HCT116 (cell line): ENCODE data around the gene SNRPA. TPM values are rescaled to one million over a fixed set of nuclear protein-coding genes. Genes with fewer than 3 reads are reported as not detected.
A peak's percentile ranks its signal among the peaks of the same experiment; 100 is the strongest.

ENCODE experiments used
- ATAC-seq: fragments of 200-7000 bp; cut with Tn5 transposase; 2 replicates; pipeline ENCODE4 v1.9.1; 2020; ENCODE audit warnings: mild to moderate bottlenecking, moderate library complexity
- BruUV-seq: library from RNA; stranded (reverse); fragments of 400-500 nt; replicated peaks from 2 replicates; lab custom pipeline; 2021; lab: Mats Ljungman, UMichigan
- CTCF ChIA-PET: fragments of 300-600 bp; sonication (Branson Sonifier 250); formaldehyde crosslinking; loops from one replicate; lab custom pipeline; 2021; ENCODE audit warnings: antibody characterized with exemption; lab: Charles Lee
- POLR2A ChIA-PET: fragments of 300-600, 350-600 bp; sonication (Branson Sonifier 250); formaldehyde crosslinking; loops from one replicate; lab custom pipeline; 2021; ENCODE audit warnings: antibody characterized with exemption; lab: Charles Lee
- RAD21 ChIA-PET, 2 experiments: fragments of 300-600 bp; sonication (Branson Sonifier 250); formaldehyde crosslinking; loops; one replicate each; lab custom pipeline; 2023; ENCODE audit warnings: low total read pairs in 2 of 2; ENCODE audit not compliant: uncharacterized antibody in 2 of 2, unreplicated experiment in 2 of 2, low non-redundant PET in 1 of 2; lab: Charles Lee
- DNase-seq: peaks from one replicate; pipeline ENCODE4 v3.0.0-alpha.2; 2010; ENCODE audit warnings: low read depth, low spot score
- H2AFZ ChIP-seq: fragments of 200-600 bp; shearing (Covaris generic), sonication (generic); 2 replicates; pipeline ENCODE4 v1.6.1; 2017; ENCODE audit warnings: low read depth, mixed run types, mixed read lengths, antibody characterized with exemption, low read length; ENCODE audit not compliant: poor library complexity, severe bottlenecking
- H3K27ac ChIP-seq: 2 replicates; pipeline ENCODE4 v1.5.1; 2012; ENCODE audit warnings: low read depth, low read length
- H3K27me3 ChIP-seq: fragments of 200-600 bp; sonication (generic); 2 replicates; pipeline ENCODE4 v1.6.1; 2016; ENCODE audit warnings: mixed run types, low read length, mixed read lengths; ENCODE audit not compliant: insufficient read depth
- H3K36me3 ChIP-seq, 2 experiments: fragments of 200-500 bp in 1 of 2; fragments of 200-600 bp in 1 of 2; sonication (Bioruptor generic) in 1 of 2; sonication (generic) in 1 of 2; 2 replicates each; pipeline versions ENCODE4 v1.5.1 to v1.6.1; 2014 to 2016; ENCODE audit warnings: low read length in 2 of 2, inconsistent platforms in 1 of 2, mixed read lengths in 1 of 2, mixed run types in 1 of 2; ENCODE audit not compliant: insufficient read depth in 2 of 2, control insufficient read depth in 1 of 2
- H3K4me1 ChIP-seq, 2 experiments: fragments of 200-600 bp in 1 of 2; sonication (generic) in 1 of 2; 2 replicates each; pipeline versions ENCODE4 v1.5.1 to v1.6.1; 2012 to 2017; ENCODE audit warnings: low read length in 2 of 2, inconsistent platforms in 1 of 2, mild to moderate bottlenecking in 1 of 2, mixed read lengths in 1 of 2, mixed run types in 1 of 2, moderate library complexity in 1 of 2; ENCODE audit not compliant: insufficient read depth in 2 of 2, control insufficient read depth in 1 of 2
- H3K4me2 ChIP-seq: fragments of 200-600 bp; sonication (generic); 2 replicates; pipeline ENCODE4 v1.6.1; 2017; ENCODE audit warnings: mixed run types, low read length, mixed read lengths
- H3K4me3 ChIP-seq, 2 experiments: fragments of 200-600 bp in 1 of 2; sonication (generic) in 1 of 2; replicated peaks in 1 of 2; 2 replicates each; pipeline ENCODE4 v1.5.1; 2011 to 2016; ENCODE audit warnings: low read length in 2 of 2, control low read depth in 1 of 2, low read depth in 1 of 2, mild to moderate bottlenecking in 1 of 2, mixed read lengths in 1 of 2, mixed run types in 1 of 2
- H3K79me2 ChIP-seq: fragments of 200-600 bp; sonication (generic); 2 replicates; pipeline ENCODE4 v1.6.1; 2017; ENCODE audit warnings: mild to moderate bottlenecking, mixed run types, low read length, moderate library complexity, mixed read lengths; ENCODE audit not compliant: insufficient read depth
- H3K9ac ChIP-seq: fragments of 200-600 bp; sonication (generic); 2 replicates; pipeline ENCODE4 v1.6.1; 2016; ENCODE audit warnings: low read length, mixed read lengths
- H3K9me2 ChIP-seq: fragments of 200-600 bp; sonication (generic), shearing (Covaris generic); 2 replicates; pipeline ENCODE4 v1.6.1; 2017; ENCODE audit warnings: mixed run types, mild to moderate bottlenecking, moderate library complexity; ENCODE audit not compliant: insufficient read depth
- H3K9me3 ChIP-seq, 2 experiments: fragments of 200-500 bp in 1 of 2; fragments of 200-600 bp in 1 of 2; sonication (Bioruptor generic) in 1 of 2; sonication (generic) in 1 of 2; 2 replicates each; pipeline ENCODE4 v1.6.1; 2014 to 2017; ENCODE audit warnings: low read length in 2 of 2, mixed read lengths in 2 of 2, inconsistent platforms in 1 of 2, low read depth in 1 of 2, mild to moderate bottlenecking in 1 of 2, mixed run types in 1 of 2, moderate library complexity in 1 of 2; ENCODE audit not compliant: control insufficient read depth in 1 of 2, insufficient read depth in 1 of 2
- H4K20me1 ChIP-seq: fragments of 200-600 bp; sonication (generic), shearing (Covaris generic); 2 replicates; pipeline ENCODE4 v1.6.1; 2017; ENCODE audit warnings: mixed run types, mild to moderate bottlenecking, moderate library complexity; ENCODE audit not compliant: insufficient read depth
- ATF3 ChIP-seq: IDR thresholded peaks from 2 replicates; pipeline ENCODE4 v1.6.1; 2012
- CBX3 ChIP-seq: IDR thresholded peaks from 2 replicates; pipeline ENCODE4 v1.6.1; 2012; ENCODE audit warnings: low read depth
- CEBPB ChIP-seq: IDR thresholded peaks from 2 replicates; pipeline ENCODE4 v1.6.1; 2012; ENCODE audit warnings: low read depth
- CTCF ChIP-seq, 3 experiments: fragments of 200-600 bp in 1 of 3; sonication (generic) in 1 of 3; IDR thresholded peaks in 2 of 3; conservative IDR thresholded peaks in 1 of 3; 2 replicates each; pipeline ENCODE4 v1.5.1; 2012 to 2017; ENCODE audit warnings: low read depth in 2 of 3, low read length in 2 of 3, antibody characterized with exemption in 1 of 3, borderline replicate concordance in 1 of 3, control low read depth in 1 of 3, mild to moderate bottlenecking in 1 of 3, mixed read lengths in 1 of 3, mixed run types in 1 of 3, moderate library complexity in 1 of 3; ENCODE audit not compliant: insufficient read depth in 1 of 3
- EGR1 ChIP-seq: IDR thresholded peaks from 2 replicates; pipeline ENCODE4 v1.6.1; 2012; ENCODE audit warnings: low read depth
- ELF1 ChIP-seq: IDR thresholded peaks from 2 replicates; pipeline ENCODE4 v1.6.1; 2012; ENCODE audit warnings: low read depth, borderline replicate concordance
- EZH2 ChIP-seq: fragments of 200-600 bp; sonication (generic); IDR thresholded peaks from 2 replicates; pipeline ENCODE4 v1.6.1; 2017; ENCODE audit warnings: antibody characterized with exemption, mixed run types
- EZH2phosphoT487 ChIP-seq: fragments of 200-600 bp; IDR thresholded peaks from 2 replicates; pipeline ENCODE4 v1.6.1; 2018; ENCODE audit warnings: antibody characterized with exemption, borderline replicate concordance
- FOSL1 ChIP-seq: IDR thresholded peaks from 2 replicates; pipeline ENCODE4 v1.6.1; 2012; ENCODE audit warnings: low read depth
- JUND ChIP-seq: IDR thresholded peaks from 2 replicates; pipeline ENCODE4 v1.6.1; 2012
- MAX ChIP-seq: IDR thresholded peaks from 2 replicates; pipeline ENCODE4 v1.6.1; 2012
- POLR2A ChIP-seq: IDR thresholded peaks from 2 replicates; pipeline ENCODE4 v1.7.0; 2011; ENCODE audit warnings: borderline replicate concordance; ENCODE audit not compliant: insufficient read depth, insufficient read length; ENCODE audit errors: extremely low read depth
- POLR2AphosphoS5 ChIP-seq: IDR thresholded peaks from 2 replicates; pipeline ENCODE4 v1.6.1; 2011; ENCODE audit warnings: mild to moderate bottlenecking, low read depth, low read length, moderate library complexity
- RAD21 ChIP-seq: IDR thresholded peaks from 2 replicates; pipeline ENCODE4 v1.6.1; 2012; ENCODE audit warnings: low read depth, mild to moderate bottlenecking
- SIN3A ChIP-seq: IDR thresholded peaks from 2 replicates; pipeline ENCODE4 v1.6.1; 2012; ENCODE audit warnings: low read depth
- SRF ChIP-seq: IDR thresholded peaks from 2 replicates; pipeline ENCODE4 v1.6.1; 2012; ENCODE audit warnings: low read depth
- TCF7L2 ChIP-seq: IDR thresholded peaks from 2 replicates; pipeline ENCODE4 v1.7.0; 2011; ENCODE audit warnings: borderline replicate concordance, inconsistent platforms; ENCODE audit not compliant: insufficient read depth, insufficient read length; ENCODE audit errors: extremely low read depth
- YY1 ChIP-seq: IDR thresholded peaks from 2 replicates; pipeline ENCODE4 v1.6.1; 2011; ENCODE audit warnings: low read length, low read depth, moderate library complexity, mild to moderate bottlenecking; ENCODE audit not compliant: insufficient replicate concordance; ENCODE audit errors: extremely low read depth
- ZBTB33 ChIP-seq: IDR thresholded peaks from 2 replicates; pipeline ENCODE4 v1.6.1; 2011; ENCODE audit warnings: mild to moderate bottlenecking, low read length, moderate library complexity; ENCODE audit not compliant: insufficient replicate concordance; ENCODE audit errors: extremely low read depth
- ZFX ChIP-seq: fragments of 450-650 bp; IDR thresholded peaks from 2 replicates; pipeline ENCODE4 v1.6.1; 2017
- intact Hi-C: fragments of 100-400 bp; cut with micrococcal nuclease; formaldehyde crosslinking; loops from 2 replicates; pipeline ENCODE4 v1.10.0; 2022
- total RNA-seq: library from RNA; stranded (reverse); gene quantifications from one replicate; pipeline ENCODE4 v1.2.1, GENCODE V29; 2021; ENCODE audit not compliant: unreplicated experiment

The SNRPA gene
- total RNA-seq, 1 experiment from 2014 or later: 170 TPM

- TF ChIP-seq EZH2: no peak
- TF ChIP-seq JUND: no peak
These were observed 50.7 kb downstream of the SNRPA start (continued) for GRCh38 chr19:40801426-40802299.

- Histone ChIP-seq H3K36me3 (peaks cover 10 to 23% of the 10 kb centered on the region in 2 experiments; a peak in 3 of 4 replicates), H3K4me3 (no peak overlapping the region), H4K20me1 (peaks cover 4% of the 10 kb centered on the region; the same call in 1 of the 2 replicates), H3K9me2 (no peaks in the 10 kb centered on the region), H3K4me2 (0 out of 2 replicates have a peak overlapping the region, but pooled peaks have one; percentile 7), H2AFZ (no peak overlapping the region), H3K4me1 (peaks cover 16 to 67% of the 10 kb centered on the region in 2 experiments), H3K27me3 (no peaks in the 10 kb centered on the region), H3K9me3 (no peaks in the 10 kb centered on the region), H3K27ac (no peak overlapping the region; the same call in 1 of the 2 replicates), H3K79me2 (peaks cover 82% of the 10 kb centered on the region), H3K9ac (0 out of 2 replicates have a peak overlapping the region, but pooled peaks have one; percentile 6)
- DNase-seq (no peak), ATAC-seq (no peak)
- intact Hi-C loops: no loop called here
- ChIA-PET POLR2A (no interaction called here), CTCF (no interaction called here), RAD21 (no interaction called here)
- no TSS peak for BruUV-seq
- TF ChIP-seq SIN3A: no peak
- TF ChIP-seq ATF3: no peak
- no peak for TF ChIP-seq ZBTB33
- no peak for TF ChIP-seq EGR1
- no peak for TF ChIP-seq EZH2phosphoT487
- no peak for TF ChIP-seq CTCF (IDR thresholded peaks at IDR 0.05 in 2 of 3, conservative IDR thresholded peaks at IDR 0.05 in 1 of 3; ENCODE audit: borderline replicate concordance in 1 of 3, insufficient read depth in 1 of 3, low read depth in 2 of 3, low read length in 2 of 3)
- TF ChIP-seq ZFX: no peak
- no peak for TF ChIP-seq EZH2
- no peak for TF ChIP-seq CBX3
- TF ChIP-seq RAD21: no peak
- no peak for TF ChIP-seq POLR2A
- no peak for TF ChIP-seq FOSL1
- no peak for TF ChIP-seq POLR2AphosphoS5
- no peak for TF ChIP-seq TCF7L2
- no peak for TF ChIP-seq CEBPB
- no peak for TF ChIP-seq YY1
- no peak for TF ChIP-seq MAX
- TF ChIP-seq ELF1: no peak
- no peak for TF ChIP-seq SRF
These were observed 51.5 kb downstream of the SNRPA start for GRCh38 chr19:40802300-40803169.
